ENCODE data around the gene LSAMP. TPM values are rescaled to one million over a fixed set of nuclear protein-coding genes. Genes with fewer than 3 reads are reported as not detected.

The LSAMP gene
- total RNA-seq, 2 experiments from 2014 or later = not detected

- H3K27me3 Mint-ChIP-seq = no peaks in the 10 kb centered on the region
- intact Hi-C loops (cut with micrococcal nuclease) = no loop called here
- H3K4me3 Mint-ChIP-seq = no peak overlapping the region
- H3K9me3 Mint-ChIP-seq = peaks cover 4% of the 10 kb centered on the region
- ATAC-seq (no peak), DNase-seq (no peak)
- ChIA-PET CTCF (no interaction called here), POLR2A (no interaction called here)
- TF ChIP-seq, protein P1, sequence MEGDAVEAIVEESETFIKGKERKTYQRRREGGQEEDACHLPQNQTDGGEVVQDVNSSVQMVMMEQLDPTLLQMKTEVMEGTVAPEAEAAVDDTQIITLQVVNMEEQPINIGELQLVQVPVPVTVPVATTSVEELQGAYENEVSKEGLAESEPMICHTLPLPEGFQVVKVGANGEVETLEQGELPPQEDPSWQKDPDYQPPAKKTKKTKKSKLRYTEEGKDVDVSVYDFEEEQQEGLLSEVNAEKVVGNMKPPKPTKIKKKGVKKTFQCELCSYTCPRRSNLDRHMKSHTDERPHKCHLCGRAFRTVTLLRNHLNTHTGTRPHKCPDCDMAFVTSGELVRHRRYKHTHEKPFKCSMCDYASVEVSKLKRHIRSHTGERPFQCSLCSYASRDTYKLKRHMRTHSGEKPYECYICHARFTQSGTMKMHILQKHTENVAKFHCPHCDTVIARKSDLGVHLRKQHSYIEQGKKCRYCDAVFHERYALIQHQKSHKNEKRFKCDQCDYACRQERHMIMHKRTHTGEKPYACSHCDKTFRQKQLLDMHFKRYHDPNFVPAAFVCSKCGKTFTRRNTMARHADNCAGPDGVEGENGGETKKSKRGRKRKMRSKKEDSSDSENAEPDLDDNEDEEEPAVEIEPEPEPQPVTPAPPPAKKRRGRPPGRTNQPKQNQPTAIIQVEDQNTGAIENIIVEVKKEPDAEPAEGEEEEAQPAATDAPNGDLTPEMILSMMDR (IDR thresholded peaks at IDR 0.05) = no peak
- no peaks in the 10 kb centered on the region for H3K36me3 Mint-ChIP-seq (ENCODE audit: low read depth)
- H3K4me1 Mint-ChIP-seq (ENCODE audit: low read depth) = no peaks in the 10 kb centered on the region
- no peak overlapping the region for H3K27ac Mint-ChIP-seq
These were observed 122.4 kb downstream of the LSAMP start for GRCh38 chr3:116322750-116323375.

DNA sequence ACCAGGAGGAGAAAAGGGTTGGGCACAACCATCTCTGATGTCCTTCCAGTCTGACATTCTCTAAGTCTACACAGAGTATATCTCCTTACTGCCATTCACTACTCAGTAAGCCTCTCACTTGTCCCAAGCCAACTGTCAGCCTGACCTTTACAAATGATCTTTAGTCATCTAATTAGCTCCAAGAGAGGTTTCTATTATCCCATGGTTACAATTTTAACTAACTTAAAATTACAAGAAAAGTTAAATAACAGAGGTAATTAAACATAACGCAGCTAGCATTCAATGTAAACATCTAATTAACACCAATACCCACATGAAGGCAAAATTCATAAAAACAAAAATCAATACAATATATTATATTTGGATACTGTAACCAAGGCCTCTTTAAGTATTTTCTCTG is 126.9 kb downstream of the LSAMP start:
- ATAC-seq (no peak), DNase-seq (no peak)
- no peaks in the 10 kb centered on the region for H3K36me3 Mint-ChIP-seq (ENCODE audit: low read depth)
- intact Hi-C loops (cut with micrococcal nuclease) = no loop called here
- ChIA-PET CTCF (no interaction called here), POLR2A (no interaction called here)
- no peaks in the 10 kb centered on the region for H3K27me3 Mint-ChIP-seq
- no peak overlapping the region for H3K4me3 Mint-ChIP-seq
- H3K9me3 Mint-ChIP-seq = peaks cover 5% of the 10 kb centered on the region
- TF ChIP-seq, protein P1 (IDR thresholded peaks at IDR 0.05) = no peak
- H3K27ac Mint-ChIP-seq = no peak overlapping the region
- H3K4me1 Mint-ChIP-seq (ENCODE audit: low read depth) = no peaks in the 10 kb centered on the region

DNA sequence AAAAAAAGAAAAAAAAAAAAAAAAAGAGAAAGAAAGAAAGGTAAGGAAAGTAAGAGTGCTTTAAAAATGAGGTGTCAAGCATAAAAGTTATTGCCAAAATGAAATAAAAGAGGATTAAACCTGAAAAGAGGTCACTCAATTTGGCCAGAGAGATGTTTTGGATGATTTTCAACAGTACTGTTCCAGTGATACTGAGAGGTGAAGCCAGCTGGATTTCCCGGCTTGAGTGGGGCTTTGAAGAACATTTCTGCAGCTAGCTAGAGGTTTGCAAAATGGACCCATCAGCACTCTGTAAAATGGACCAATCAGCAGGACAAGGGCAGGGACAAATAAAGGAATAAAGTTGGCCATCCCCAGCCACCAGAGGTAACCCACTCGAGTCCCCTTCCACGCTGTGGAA is 128.5 kb downstream of the LSAMP start:
- CTCF ChIA-PET = no interaction called here
- Mint-ChIP-seq H3K27me3 (no peaks in the 10 kb centered on the region), H3K36me3 (ENCODE audit: low read depth) (no peaks in the 10 kb centered on the region), H3K4me3 (no peak overlapping the region), H3K27ac (no peak overlapping the region), H3K4me1 (ENCODE audit: low read depth) (no peaks in the 10 kb centered on the region), H3K9me3 (peaks cover 3% of the 10 kb centered on the region)
- DNase-seq = no peak
- intact Hi-C loops (cut with micrococcal nuclease) = no loop called here
- TF ChIP-seq, protein P1 (IDR thresholded peaks at IDR 0.05) = no peak
- POLR2A ChIA-PET = no interaction called here
- ATAC-seq = no peak

DNA sequence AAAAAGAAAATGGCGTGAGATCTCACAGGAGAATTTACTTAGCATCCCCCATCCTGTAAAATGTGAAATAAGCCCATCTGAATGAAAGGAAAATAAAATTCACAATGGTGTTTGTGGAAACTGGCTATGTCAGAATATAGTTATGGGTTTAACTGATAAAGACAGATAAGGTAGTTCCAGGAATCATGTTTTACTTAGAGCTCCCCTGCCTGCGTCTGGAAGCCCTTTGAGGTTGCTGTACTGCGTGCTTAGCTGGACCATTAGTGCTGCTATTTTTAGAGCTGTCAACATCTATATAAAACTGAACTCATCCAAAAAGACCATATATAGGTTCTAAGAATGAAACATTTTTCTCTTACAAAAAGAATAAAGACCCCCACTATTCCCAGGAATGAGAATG is 130.8 kb downstream of the LSAMP start:
- intact Hi-C loops (cut with micrococcal nuclease) = no loop called here
- no peaks in the 10 kb centered on the region for H3K27me3 Mint-ChIP-seq
- no peaks in the 10 kb centered on the region for H3K4me1 Mint-ChIP-seq (ENCODE audit: low read depth)
- no peak overlapping the region for H3K27ac Mint-ChIP-seq
- H3K36me3 Mint-ChIP-seq (ENCODE audit: low read depth) = no peaks in the 10 kb centered on the region
- CTCF ChIA-PET = no interaction called here
- H3K4me3 Mint-ChIP-seq = no peak overlapping the region
- POLR2A ChIA-PET = no interaction called here
- TF ChIP-seq, protein P1 (IDR thresholded peaks at IDR 0.05) = no peak
- no peak for DNase-seq
- peaks cover 3% of the 10 kb centered on the region for H3K9me3 Mint-ChIP-seq
- no peak for ATAC-seq

DNA sequence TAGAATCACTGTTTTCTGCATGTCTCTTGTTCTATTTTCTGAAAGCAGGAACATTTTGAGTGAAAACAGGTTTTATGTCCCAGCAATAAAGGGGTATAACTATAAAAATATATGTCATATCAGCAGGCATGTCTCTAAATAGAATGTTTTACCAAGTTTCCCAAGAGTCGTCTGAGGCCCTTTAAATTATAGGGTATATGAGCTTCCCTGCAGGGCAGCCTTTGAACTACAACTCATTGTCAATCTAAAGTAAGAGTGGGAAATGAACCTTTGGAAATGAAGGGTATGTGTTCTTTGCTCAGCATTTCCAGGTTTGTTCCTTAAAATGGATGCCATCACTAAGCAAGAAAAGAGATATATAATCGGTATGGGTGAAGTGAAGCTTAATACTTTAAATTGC is 138.6 kb downstream of the LSAMP start:
- Mint-ChIP-seq H3K36me3 (ENCODE audit: low read depth) (no peaks in the 10 kb centered on the region), H3K27me3 (no peaks in the 10 kb centered on the region), H3K4me1 (ENCODE audit: low read depth) (no peaks in the 10 kb centered on the region), H3K9me3 (peaks cover 2% of the 10 kb centered on the region), H3K4me3 (no peak overlapping the region), H3K27ac (no peak overlapping the region)
- ATAC-seq (no peak), DNase-seq (no peak)
- intact Hi-C loops (cut with micrococcal nuclease) = no loop called here
- POLR2A ChIA-PET = no interaction called here
- TF ChIP-seq, protein P1 (IDR thresholded peaks at IDR 0.05) = no peak
- CTCF ChIA-PET = no interaction called here

All from activated CD8-positive, alpha-beta T cell treated with anti-CD3 and anti-CD28 coated beads for 36 hours (primary cell).